HG03469 (cell line): ENCODE results near the gene TXNDC17.
"Not testable (repeated sequence)": the region's sequence is repeated elsewhere in the genome, so short reads cannot be mapped to it uniquely, and the experiment has no call there.

ENCODE experiments used
- ATAC-seq: cut with Tn5 transposase; IDR thresholded peaks from one replicate; pipeline ENCODE4 v1.9.1; 2021; ENCODE audit warnings: mild to moderate bottlenecking, moderate library complexity, moderate number of reproducible peaks; ENCODE audit not compliant: unreplicated experiment

Gene TXNDC17

DNA sequence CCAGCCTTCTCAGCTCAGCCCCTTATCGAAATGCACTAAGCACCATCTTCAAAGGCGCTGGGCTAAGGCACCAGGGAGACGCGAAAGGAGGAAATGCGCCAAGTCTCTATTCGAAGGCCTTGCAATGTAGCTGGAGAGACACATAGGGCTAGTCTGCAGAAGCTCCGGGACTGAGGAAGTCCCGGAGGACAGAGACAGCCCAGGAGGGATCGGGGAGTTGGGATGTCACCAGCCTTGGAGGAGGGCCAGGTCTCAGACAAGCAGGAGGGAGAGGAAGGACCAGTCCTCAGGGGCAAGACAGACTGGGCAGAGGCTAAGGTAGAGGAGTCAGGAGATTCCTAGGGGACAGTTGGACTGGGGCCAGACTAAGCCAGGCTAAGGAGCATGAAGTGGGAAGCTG is 19.2 kb downstream of the TXNDC17 start:
- ATAC-seq: no peak

DNA sequence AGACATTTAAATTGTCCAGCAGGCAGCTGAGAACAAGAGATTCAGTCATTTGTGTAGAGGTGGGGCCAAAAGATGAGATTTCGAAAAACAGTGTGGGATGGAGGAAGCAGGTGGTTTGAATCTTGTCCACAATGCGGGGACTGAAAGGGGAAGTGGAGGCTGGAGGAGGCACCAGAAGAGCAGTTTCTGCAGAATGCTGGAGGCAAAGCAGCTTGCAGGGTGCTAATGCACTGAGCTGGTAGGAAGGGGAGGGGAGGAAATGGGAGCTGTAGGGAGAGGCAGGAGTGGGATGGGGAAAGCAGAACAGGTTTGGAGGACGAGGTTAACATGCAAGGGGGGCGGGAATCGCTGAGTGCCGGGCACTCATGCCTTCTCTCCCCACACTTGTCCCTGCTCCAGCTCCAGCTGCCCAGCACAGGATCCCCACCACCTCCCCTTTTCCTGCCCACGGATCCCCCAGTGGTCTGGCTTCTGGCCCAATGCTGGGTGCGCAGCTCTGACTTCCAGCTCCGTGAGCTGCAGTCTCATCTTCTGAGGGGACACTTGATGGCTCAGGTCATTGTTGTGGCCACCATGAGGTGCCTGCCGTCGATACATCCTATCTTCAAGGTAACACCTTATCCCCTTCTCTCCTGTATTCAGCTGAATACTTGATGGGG is 20.1 kb downstream of the TXNDC17 start:
- ATAC-seq: no peak

DNA sequence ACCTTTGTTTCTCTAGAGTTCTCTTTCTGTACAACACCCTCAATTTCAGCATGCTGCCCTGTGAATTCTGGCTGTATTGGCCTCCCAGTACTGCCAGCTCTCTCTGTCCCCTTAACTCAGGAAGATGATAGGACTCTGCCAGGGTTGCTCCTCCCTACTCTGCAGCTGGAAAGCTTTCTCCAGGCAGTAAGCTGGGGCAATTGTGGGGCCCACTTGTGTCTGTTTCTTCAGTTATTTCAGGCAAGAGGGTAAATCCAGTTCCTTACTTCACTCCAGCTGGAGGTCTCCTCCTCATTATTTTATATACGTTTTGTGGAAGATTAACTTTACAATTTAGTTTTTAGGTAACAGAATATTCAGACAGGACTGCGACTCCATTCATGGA is 20.6 kb downstream of the TXNDC17 start:
- ATAC-seq: no peak

- not testable (repeated sequence) for ATAC-seq
These were observed 22.3 kb downstream of the TXNDC17 start for GRCh38 chr17:6663200-6663599.

DNA sequence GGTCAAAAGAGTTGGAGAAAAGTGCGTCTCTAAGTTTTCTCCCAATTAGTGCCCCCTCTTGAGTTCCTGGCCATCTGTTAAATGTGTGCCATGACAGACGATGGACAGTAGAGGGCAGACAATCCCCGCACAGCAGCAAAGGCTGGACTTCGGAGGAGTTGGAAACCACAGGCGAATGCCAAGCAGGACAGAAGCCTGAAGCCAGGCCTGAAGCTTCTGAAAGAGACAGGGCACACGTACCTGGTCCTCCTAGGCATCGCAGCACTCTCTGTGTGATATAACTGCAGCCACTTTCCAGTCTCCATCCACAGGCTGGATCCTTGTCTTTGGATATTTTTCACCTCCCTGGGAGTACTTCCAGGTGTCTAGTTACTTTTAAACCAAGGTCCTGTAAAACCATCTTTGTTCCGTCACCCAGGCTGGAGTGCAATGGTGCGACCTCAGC is 25.2 kb downstream of the TXNDC17 start:
- ATAC-seq: no peak

GRCh38 chr17:6666557-6666956 is 25.7 kb downstream of the TXNDC17 start:
- no peak for ATAC-seq

DNA sequence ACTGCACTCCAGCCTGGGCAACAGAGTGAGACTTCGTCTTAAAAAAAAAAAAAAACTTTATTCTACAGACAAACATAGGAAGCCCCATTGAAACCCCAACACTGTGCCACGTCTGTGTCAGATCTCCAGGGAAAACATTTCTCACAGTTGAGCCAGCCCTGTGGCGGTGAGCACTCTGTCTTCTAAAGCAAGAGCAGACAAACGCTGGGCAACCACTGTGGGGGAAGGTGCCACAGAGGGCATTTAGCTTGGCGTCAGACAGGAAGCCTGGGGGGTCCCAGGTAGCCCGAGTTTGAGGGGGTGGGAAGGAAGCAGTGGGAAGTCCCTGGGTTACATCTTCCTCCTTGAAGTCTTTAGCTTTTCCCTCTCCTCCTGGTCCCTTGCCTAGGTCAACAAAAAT is 26.7 kb downstream of the TXNDC17 start:
- ATAC-seq: no peak

DNA sequence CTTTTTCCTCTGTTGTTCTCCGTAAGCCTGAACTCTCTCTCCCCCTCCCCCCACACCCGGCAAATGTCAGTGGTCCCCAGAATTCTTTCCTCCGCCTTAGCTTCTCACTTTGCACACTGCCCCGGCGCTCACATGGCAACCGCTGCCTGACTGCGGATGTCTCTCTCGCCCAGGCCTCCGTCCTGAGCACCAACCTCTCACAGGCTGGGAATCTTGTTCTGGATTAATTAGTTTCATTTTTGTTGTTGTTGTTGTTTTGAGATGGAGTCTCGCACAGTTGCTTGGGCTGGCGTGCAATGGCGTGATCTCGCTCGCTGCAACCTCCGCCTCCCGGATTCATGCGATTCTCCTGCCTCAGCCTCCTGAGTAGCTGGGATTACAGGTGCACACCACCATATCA is 27.4 kb downstream of the TXNDC17 start:
- ATAC-seq: no peak

DNA sequence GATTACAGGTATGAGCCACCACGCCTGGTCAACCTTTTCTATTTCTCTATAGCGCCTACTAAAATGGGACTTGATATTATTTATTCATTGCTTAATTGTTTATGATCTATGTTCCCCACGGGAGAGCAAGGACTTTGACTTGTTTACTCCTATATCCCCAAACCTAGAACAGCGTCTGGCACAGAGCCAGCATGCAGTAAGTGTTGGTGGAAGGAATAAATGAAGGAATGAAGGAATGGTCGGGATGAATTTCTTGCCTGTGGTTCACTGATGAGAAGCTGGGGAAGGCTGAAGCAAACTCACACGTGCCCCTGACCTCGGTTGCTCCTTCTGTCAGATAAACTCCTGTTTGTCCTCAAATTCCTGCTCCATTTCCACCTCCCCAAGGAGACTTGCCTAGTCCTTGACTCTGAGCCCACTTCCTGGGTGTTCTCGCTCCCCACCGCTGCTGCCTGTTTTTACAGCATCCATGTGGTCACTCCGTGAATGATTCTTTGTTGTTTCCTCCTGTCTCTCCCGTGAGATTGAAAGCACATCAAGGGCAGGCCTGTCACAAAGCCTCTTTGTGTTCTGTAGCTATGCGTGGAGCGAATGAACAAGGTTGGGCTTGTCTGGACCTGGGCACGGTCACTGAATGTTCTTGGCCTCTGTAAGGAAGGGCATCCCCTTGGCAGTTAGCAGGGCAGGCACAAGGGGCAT is 28.0 kb downstream of the TXNDC17 start:
- no peak for ATAC-seq

DNA sequence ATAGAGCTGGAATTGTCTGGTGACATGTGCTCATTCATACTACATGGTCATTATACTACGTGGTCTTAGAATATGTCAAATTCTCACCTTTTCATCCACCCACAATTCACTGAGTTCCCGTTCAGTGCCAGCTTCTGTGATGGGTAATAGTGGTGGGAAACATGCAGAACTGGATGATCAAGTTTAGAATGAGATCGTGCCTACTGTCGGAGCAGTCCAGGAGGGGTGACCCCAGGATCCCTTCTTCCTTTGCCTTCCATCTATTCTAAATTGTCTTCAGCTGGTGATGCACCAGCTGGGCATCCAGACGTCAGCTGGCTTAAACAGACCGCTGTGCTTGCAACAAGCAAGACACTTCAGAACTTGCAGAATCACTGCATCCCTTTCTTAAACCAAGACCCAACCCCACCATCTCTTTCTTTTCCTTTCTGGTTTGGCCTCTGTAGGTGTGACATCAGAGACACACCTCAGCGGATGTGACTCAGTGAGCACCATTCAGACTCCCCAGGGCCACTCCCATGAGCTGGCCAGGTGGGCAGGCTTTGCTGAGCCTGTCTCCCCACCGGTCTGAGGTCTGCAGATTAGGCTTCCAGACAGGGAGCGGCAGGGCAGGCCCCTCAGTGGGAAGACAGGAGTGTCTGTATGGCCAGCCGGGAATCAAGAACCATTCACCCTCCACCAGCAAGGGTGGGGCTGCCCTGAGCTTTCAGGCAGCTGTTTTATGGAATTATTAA is 28.8 kb downstream of the TXNDC17 start:
- no peak for ATAC-seq

- ATAC-seq: no peak
These were observed 29.7 kb downstream of the TXNDC17 start for GRCh38 chr17:6670571-6670970.

- ATAC-seq: no peak
These were observed 30.1 kb downstream of the TXNDC17 start for GRCh38 chr17:6670999-6671398.

DNA sequence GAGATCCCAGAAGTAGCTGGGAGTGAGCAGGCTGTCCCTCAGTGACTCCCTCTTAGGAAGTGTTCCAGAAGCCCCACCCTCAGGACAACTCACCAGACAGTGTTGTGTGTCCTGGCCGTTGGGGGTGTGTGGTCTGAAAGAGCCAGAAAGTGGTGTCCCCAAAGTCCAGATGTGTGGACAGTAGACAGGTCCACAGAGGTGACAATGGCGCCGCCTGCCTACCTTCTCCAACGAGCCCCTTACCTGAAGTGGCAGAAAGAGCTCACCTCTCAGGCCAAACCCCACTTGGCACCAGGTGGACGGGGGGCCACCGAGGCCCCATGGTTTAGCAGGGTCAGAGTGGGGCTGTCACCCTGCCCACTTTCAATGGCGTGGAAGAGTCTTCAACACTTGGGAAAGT is 30.6 kb downstream of the TXNDC17 start:
- ATAC-seq: no peak

DNA sequence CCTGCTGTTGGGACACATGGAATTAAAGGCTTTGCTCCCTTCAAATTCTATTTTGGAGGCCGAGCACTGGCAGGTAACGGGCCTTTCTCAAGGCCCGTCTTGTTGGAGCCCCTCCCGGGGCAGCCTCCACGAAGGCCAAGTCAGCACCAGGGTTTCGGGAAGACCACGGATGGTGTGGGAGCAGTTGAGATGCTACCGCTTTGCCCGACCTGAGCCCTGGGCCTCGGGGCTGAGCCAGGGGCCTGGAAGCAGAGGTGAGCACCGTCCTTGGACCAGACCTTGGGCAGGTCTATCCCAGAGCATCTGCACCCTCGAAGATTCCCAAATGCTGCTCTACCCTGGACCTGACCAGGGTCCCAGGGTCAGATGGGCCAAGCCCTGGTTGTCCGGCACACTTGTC is 33.7 kb downstream of the TXNDC17 start:
- ATAC-seq: no peak

DNA sequence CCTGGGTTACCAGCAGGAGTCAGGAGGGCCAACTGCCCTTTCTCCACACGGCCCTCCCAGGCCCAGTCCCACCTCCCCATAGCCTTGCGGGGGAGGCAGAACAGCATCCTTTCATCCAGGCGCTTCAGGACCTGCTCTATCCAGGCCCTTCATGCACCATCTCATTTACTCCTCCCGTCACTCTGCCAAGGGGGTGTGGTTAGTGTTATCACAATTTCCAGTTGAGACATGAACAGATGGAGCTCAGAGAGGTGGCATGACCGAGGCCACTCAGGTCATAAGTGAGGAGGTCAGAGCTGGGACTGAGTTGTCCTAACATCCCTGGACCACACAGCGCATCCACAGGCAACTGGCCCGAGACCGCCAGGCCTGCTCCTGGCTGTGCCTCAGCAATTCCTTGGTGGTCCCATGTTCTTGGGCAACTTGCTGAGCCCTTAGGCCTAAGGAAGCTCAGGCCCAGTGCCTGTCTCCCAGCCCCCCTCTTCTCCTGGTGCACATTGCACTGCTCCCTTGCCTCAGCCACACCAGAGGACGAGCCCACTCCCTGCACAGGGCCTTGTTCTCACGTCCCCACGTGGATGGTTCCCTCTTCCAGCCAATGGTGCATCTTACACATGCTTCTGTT is 34.5 kb downstream of the TXNDC17 start:
- ATAC-seq: no peak

DNA sequence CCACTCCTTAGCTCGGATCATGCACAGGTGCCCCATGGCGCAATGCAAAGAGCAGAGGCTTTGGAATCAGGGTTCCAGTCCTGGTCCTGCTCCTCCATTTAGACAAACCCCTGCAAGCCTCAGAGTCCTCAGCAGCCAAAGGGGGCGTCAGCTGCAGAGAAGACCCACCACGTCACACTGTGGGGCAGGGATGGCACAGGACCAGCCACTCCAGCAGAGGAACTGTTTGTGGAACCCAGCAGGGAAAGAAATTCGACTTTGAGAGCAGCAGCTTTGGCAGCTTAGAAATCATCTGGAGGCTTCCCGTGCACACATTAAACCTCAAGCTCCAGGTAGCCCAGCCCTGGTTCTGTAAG is 35.9 kb downstream of the TXNDC17 start:
- ATAC-seq: no peak

GRCh38 chr17:6677158-6677831 is 36.4 kb downstream of the TXNDC17 start:
- ATAC-seq: no peak

- ATAC-seq: no peak
These were observed 37.1 kb downstream of the TXNDC17 start for GRCh38 chr17:6677946-6678345.

- no peak for ATAC-seq
These were observed 38.4 kb downstream of the TXNDC17 start for GRCh38 chr17:6679241-6679640.

GRCh38 chr17:6681176-6681575 is 40.3 kb downstream of the TXNDC17 start:
- ATAC-seq: no peak

- ATAC-seq: no peak
These were observed 40.8 kb downstream of the TXNDC17 start for GRCh38 chr17:6681671-6682070.
